Calu3 (cell line): ENCODE measurements around the gene ACOXL. TPM values are rescaled to one million over a fixed set of nuclear protein-coding genes. Genes with fewer than 3 reads are reported as not detected.

ENCODE experiments used
- BruUV-seq: library from RNA; stranded (reverse); fragments of 400-500 nt; replicated peaks from 2 replicates; lab custom pipeline; 2021; lab: Mats Ljungman, UMichigan
- CTCF ChIA-PET: fragments of 300-600 bp; sonication (Branson Sonifier 250); formaldehyde crosslinking; loops from one replicate; lab custom pipeline; 2022; ENCODE audit warnings: antibody characterized with exemption; lab: Charles Lee
- DNase-seq: peaks from one replicate; pipeline ENCODE4 v3.0.0; 2022
- H3K27ac Mint-ChIP-seq: one replicate; pipeline ENCODE4 v1.8.0; 2022; ENCODE audit warnings: mixed read lengths; ENCODE audit not compliant: unreplicated experiment
- H3K27me3 Mint-ChIP-seq: one replicate; pipeline ENCODE4 v1.8.0; 2022; ENCODE audit warnings: mixed read lengths; ENCODE audit not compliant: unreplicated experiment
- H3K36me3 Mint-ChIP-seq: one replicate; pipeline ENCODE4 v1.8.0; 2022; ENCODE audit warnings: mild to moderate bottlenecking, moderate library complexity, mixed read lengths; ENCODE audit not compliant: insufficient read depth, unreplicated experiment
- H3K4me1 Mint-ChIP-seq: one replicate; pipeline ENCODE4 v1.8.0; 2022; ENCODE audit warnings: mild to moderate bottlenecking, low read depth, mixed read lengths; ENCODE audit not compliant: unreplicated experiment
- H3K4me3 Mint-ChIP-seq: one replicate; pipeline ENCODE4 v1.8.0; 2022; ENCODE audit warnings: mild to moderate bottlenecking, low read depth, moderate library complexity, mixed read lengths; ENCODE audit not compliant: unreplicated experiment
- H3K9me3 Mint-ChIP-seq: one replicate; pipeline ENCODE4 v1.8.0; 2022; ENCODE audit warnings: low read depth, mixed read lengths; ENCODE audit not compliant: unreplicated experiment
- CTCF ChIP-seq: fragments of 200-600 bp; IDR thresholded peaks from one replicate; pipeline ENCODE4 v1.8.0; 2022; ENCODE audit warnings: antibody characterized with exemption; ENCODE audit not compliant: unreplicated experiment
- intact Hi-C: fragments of 100-400 bp; cut with micrococcal nuclease; formaldehyde crosslinking; loops from one replicate; pipeline ENCODE4 v1.10.0; 2022; ENCODE audit not compliant: unreplicated experiment
- total RNA-seq: library from RNA; stranded (reverse); gene quantifications from 2 replicates; pipeline ENCODE4 v1.2.3, GENCODE V29; 2022

The ACOXL gene
- total RNA-seq, 1 experiment from 2014 or later: 2.7 TPM

- CTCF ChIA-PET: no interaction called here
- Mint-ChIP-seq H3K4me1 (no peaks in the 10 kb centered on the region), H3K36me3 (no peaks in the 10 kb centered on the region), H3K9me3 (no peaks in the 10 kb centered on the region), H3K27me3 (peaks cover 19% of the 10 kb centered on the region), H3K27ac (no peak overlapping the region), H3K4me3 (no peak overlapping the region)
- DNase-seq: no peak
- no peak for TF ChIP-seq CTCF
- intact Hi-C loops: no loop called here
- BruUV-seq: no TSS peak
Measured at GRCh38 chr2:110970201-110970600, 237.8 kb downstream of the ACOXL start.

GRCh38 chr2:110971811-110972210 is 239.4 kb downstream of the ACOXL start:
- Mint-ChIP-seq H3K4me1 (no peaks in the 10 kb centered on the region), H3K4me3 (no peak overlapping the region), H3K36me3 (no peaks in the 10 kb centered on the region), H3K9me3 (no peaks in the 10 kb centered on the region), H3K27me3 (peaks cover 19% of the 10 kb centered on the region), H3K27ac (no peak overlapping the region)
- CTCF ChIA-PET: no interaction called here
- BruUV-seq: no TSS peak
- TF ChIP-seq CTCF: no peak
- DNase-seq: no peak
- intact Hi-C loops: no loop called here

DNA sequence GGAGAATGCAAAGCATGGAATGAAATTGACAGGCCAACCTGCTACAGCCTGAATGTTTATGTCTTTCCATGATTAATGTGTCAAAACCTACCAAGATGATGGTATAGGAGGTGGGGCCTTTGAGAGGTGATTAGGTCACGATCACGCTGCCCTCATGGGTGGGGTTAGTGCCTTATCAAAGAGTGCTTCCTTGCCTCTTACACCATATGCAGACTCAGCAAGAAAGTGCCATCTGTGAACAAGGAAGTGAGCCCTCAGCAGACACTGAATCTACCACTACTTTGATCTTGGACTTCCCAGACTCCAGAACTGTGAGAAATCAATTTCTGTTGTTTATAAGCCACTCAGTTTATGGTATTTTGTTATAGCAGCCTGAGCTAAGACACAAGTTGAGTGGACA is 240.9 kb downstream of the ACOXL start:
- no peak for TF ChIP-seq CTCF
- no peak for DNase-seq
- intact Hi-C loops: no loop called here
- BruUV-seq: no TSS peak
- no peaks in the 10 kb centered on the region for H3K36me3 Mint-ChIP-seq
- no peaks in the 10 kb centered on the region for H3K9me3 Mint-ChIP-seq
- CTCF ChIA-PET: no interaction called here
- peaks cover 13% of the 10 kb centered on the region for H3K27me3 Mint-ChIP-seq
- H3K4me3 Mint-ChIP-seq: no peak overlapping the region
- no peaks in the 10 kb centered on the region for H3K4me1 Mint-ChIP-seq
- no peak overlapping the region for H3K27ac Mint-ChIP-seq

- TF ChIP-seq CTCF: no peak
- H3K27me3 Mint-ChIP-seq: no peaks in the 10 kb centered on the region
- no peaks in the 10 kb centered on the region for H3K4me1 Mint-ChIP-seq
- H3K36me3 Mint-ChIP-seq: no peaks in the 10 kb centered on the region
- CTCF ChIA-PET: no interaction called here
- no peak overlapping the region for H3K4me3 Mint-ChIP-seq
- no peak overlapping the region for H3K27ac Mint-ChIP-seq
- no peak for DNase-seq
- BruUV-seq: no TSS peak
- intact Hi-C loops: no loop called here
- no peaks in the 10 kb centered on the region for H3K9me3 Mint-ChIP-seq
Measured at GRCh38 chr2:110977403-110977802, 245.0 kb downstream of the ACOXL start.
